Gastroesophageal sphincter (tissue), 3 donors: ENCODE results near the gene MYO15A.

Experiments
- CTCF ChIP-seq, 4 experiments: fragments of 200-600 bp in 2 of 4; fragments of 450-650 bp in 2 of 4; sonication (generic) in 1 of 4; IDR thresholded peaks; one replicate each; pipeline ENCODE4 v1.5.1; 2017 to 2019; ENCODE audit warnings: antibody characterized with exemption in 4 of 4, mild to moderate bottlenecking in 2 of 4, moderate library complexity in 2 of 4
- EP300 ChIP-seq: sonication (generic); formaldehyde crosslinking; IDR thresholded peaks from one replicate; pipeline ENCODE4 v1.6.1; 2017; ENCODE audit warnings: antibody characterized with exemption, mild to moderate bottlenecking
- POLR2A ChIP-seq, 2 donors: fragments of 450-650 bp; IDR thresholded peaks; one replicate each; pipeline ENCODE4 v1.6.1; 2017; ENCODE audit warnings: antibody characterized with exemption in 2 of 2, mild to moderate bottlenecking in 2 of 2, moderate library complexity in 1 of 2
- POLR2AphosphoS5 ChIP-seq: sonication (generic); formaldehyde crosslinking; IDR thresholded peaks from one replicate; pipeline ENCODE4 v1.6.1; 2017; ENCODE audit warnings: antibody characterized with exemption

- TF ChIP-seq POLR2A (IDR thresholded peaks at IDR 0.05) (no peak), POLR2AphosphoS5 (no peak), CTCF (IDR thresholded peaks at IDR 0.05) (no peak), EP300 (no peak)
Measured at GRCh38 chr17:18102640-18103039, 5.9 kb upstream of the MYO15A start.
